Measurements from ENCODE around the gene B4GALT6. TPM values are rescaled to one million over a fixed set of nuclear protein-coding genes. Genes with fewer than 3 reads are reported as not detected.

Gene B4GALT6
- total RNA-seq, 4 donors from 2014 or later = 3.0 to 6.5 (median 4.9) TPM

DNA sequence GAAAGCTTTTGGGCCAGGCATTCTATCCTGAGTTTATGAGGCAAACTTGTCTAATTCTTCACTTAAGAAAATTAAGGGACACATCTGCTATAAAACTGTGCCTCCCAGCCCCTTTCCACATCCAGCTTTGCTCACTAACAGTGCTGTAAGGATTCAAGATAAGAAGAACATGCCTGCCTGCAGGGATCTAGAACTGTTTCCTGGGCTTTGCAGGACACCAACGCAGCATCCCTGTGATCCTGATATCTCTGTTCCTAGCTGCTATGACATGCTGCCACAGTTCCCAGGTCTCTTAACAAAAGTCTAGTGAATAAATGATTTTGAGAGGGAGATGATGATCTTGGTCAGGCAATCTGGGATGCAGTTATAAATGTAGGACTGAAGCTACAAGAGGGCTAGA, 12.4 kb downstream of the B4GALT6 start:
- ATAC-seq (ENCODE audit: low FRiP score) (no peak), DNase-seq (ENCODE audit: low spot score) (no peak)

GRCh38 chr18:31669541-31669940, 14.8 kb downstream of the B4GALT6 start:
- no peak for ATAC-seq (ENCODE audit: low FRiP score)
- no peak for DNase-seq (ENCODE audit: low spot score)
- no peak for TF ChIP-seq CTCF (IDR thresholded peaks at IDR 0.05)

More for the DNA sequence above, 12.4 kb downstream of the B4GALT6 start:
- TF ChIP-seq CTCF (IDR thresholded peaks at IDR 0.05) = no peak

DNA sequence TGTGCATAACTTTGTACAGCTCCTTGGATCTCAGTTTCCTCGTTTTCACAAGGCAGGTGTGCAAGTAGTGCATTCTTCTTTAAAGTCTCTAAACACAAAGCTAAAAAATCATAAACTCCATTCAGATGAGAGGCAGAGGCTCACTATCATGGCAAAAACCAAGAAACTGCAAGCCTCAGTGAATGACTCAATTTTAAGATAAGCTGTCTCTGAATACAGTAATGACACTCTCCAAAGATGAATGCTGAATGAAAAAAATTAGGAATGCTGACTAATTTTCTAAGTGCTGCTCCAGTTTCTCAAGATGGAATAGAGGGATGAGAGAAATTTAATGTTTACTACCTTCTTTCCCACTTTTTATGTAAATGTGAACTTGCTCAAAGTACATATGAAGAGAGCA, 17.2 kb downstream of the B4GALT6 start:
- no peak for DNase-seq (ENCODE audit: low spot score)
- ATAC-seq (ENCODE audit: low FRiP score) = peak; percentile 68
- no peak for TF ChIP-seq CTCF (IDR thresholded peaks at IDR 0.05)

DNA sequence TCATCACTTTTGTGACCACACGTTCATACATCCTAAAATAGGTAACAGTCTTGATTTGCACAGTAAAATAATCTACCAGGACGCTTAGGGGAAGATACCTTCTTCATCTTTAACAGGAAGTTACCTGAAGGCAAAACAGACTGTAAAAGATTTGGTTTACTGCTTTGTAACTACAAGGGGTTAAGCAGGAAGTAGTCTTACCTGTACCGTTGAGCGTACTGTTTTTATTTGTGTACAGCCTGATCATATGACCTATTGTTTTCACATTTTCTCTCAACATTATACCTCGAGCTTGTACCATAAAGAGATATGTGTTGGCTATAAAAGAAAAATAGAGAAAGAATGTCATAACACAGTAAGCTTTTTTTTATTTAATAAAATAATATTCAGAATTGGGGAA, 18.3 kb downstream of the B4GALT6 start:
- DNase-seq (ENCODE audit: low spot score) (no peak), ATAC-seq (ENCODE audit: low FRiP score) (no peak)
- TF ChIP-seq CTCF (IDR thresholded peaks at IDR 0.05) = no peak

- DNase-seq (ENCODE audit: low spot score) (no peak), ATAC-seq (ENCODE audit: low FRiP score) (no peak)
- no peak for TF ChIP-seq CTCF (IDR thresholded peaks at IDR 0.05)
These were observed 20.3 kb downstream of the B4GALT6 start for GRCh38 chr18:31664101-31664500.

DNA sequence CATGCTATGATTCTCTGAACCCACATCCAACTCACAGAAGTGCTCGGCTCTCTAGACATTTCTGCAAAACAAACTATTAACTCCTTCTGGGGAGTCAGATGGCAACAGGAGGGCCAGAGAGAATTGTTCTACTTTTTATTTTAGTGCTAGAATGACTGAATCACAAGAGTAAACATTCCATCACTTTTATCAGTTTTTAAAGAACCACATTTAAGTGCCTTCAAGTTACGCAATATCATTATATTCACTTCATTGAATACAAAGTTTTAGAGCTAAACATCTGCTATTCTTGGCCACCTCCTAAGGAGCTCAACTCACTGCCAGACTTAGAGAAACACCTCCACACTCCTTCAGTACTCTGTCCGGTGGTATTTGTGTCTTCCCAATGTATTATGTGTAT, 22.4 kb downstream of the B4GALT6 start:
- DNase-seq (ENCODE audit: low spot score) (no peak), ATAC-seq (ENCODE audit: low FRiP score) (no peak)
- TF ChIP-seq CTCF (IDR thresholded peaks at IDR 0.05) = no peak

DNA sequence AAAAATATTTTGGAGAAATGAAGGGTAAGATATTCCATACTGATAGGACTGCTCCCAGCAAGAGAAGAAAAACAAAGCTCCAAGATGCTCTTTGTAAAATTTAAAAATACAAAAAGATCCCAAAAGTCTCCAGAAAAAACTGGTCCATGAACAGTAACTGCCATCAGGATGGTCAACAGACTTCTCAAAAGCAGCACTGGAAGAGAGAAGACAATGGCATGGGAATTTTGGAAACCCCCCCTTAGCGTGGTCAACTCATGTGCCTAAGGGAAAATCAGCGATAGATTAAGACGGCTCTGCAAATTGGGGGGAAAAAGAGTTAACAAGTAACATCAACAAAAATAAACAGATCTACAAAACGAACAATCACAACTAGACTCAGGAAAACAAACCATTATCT, 23.6 kb downstream of the B4GALT6 start:
- ATAC-seq (ENCODE audit: low FRiP score) = no peak
- TF ChIP-seq CTCF (IDR thresholded peaks at IDR 0.05) = no peak

More for the DNA sequence above, 23.6 kb downstream of the B4GALT6 start:
- DNase-seq (ENCODE audit: low spot score) = no peak
